ENCODE measurements around the gene PRDM11. TPM values are rescaled to one million over a fixed set of nuclear protein-coding genes. Genes with fewer than 3 reads are reported as not detected.

The PRDM11 gene
- total and polyA plus RNA-seq, 4 experiments from 2014 or later, result 0.30 to 8.5 (median 4.4) TPM

GRCh38 chr11:45157247-45158209 lies 11.1 kb downstream of the PRDM11 start:
- CTCF ChIA-PET (ENCODE audit: partially characterized antibody), result interaction anchor here (1.0 kb wide), 1 partner anchor 47 kb away, joined by 3 read pairs; no protein-coding TSS in a partner anchor
- Histone ChIP-seq H3K4me3 (ENCODE audit: low read length in 2 of 2) (no peak overlapping the region), H3K27ac (ENCODE audit: low read depth, low read length) (no peak overlapping the region), H3K4me1 (ENCODE audit: insufficient read depth, low read length) (no peaks in the 10 kb centered on the region), H3K36me3 (ENCODE audit: insufficient read depth, low read length) (no peaks in the 10 kb centered on the region), H3K27me3 (ENCODE audit: insufficient read depth, low read length) (no peaks in the 10 kb centered on the region), H3K9me3 (ENCODE audit: control insufficient read depth in 1 of 2, low read length in 2 of 2) (no peaks in the 10 kb centered on the region)
- Mint-ChIP-seq H3K4me3 (no peak overlapping the region), H3K9me3 (no peaks in the 10 kb centered on the region), H3K36me3 (peaks cover 0 to 11% of the 10 kb centered on the region in 2 donors), H3K27me3 (no peaks in the 10 kb centered on the region), H3K4me1 (peaks cover 6 to 25% (median 15%) of the 10 kb centered on the region in 4 donors), H3K27ac (peak overlapping the region in 1 of 7 donors; percentile 25)
- POLR2A ChIA-PET (ENCODE audit: partially characterized antibody), result no interaction called here
- no peak for DNase-seq
- intact Hi-C loops (cut with micrococcal nuclease), result no loop called here

- ChIA-PET POLR2A (ENCODE audit: partially characterized antibody) (no interaction called here), CTCF (ENCODE audit: partially characterized antibody) (interaction anchor here (1.0 kb wide), 1 partner anchor 47 kb away, joined by 3 read pairs; no protein-coding TSS in a partner anchor)
- Mint-ChIP-seq H3K27ac (no peak overlapping the region), H3K4me3 (no peak overlapping the region), H3K9me3 (no peaks in the 10 kb centered on the region), H3K27me3 (no peaks in the 10 kb centered on the region), H3K4me1 (peaks cover 4 to 28% (median 14%) of the 10 kb centered on the region in 4 donors), H3K36me3 (peaks cover 0 to 11% of the 10 kb centered on the region in 2 donors)
- Histone ChIP-seq H3K4me3 (ENCODE audit: low read length in 2 of 2) (no peak overlapping the region), H3K27ac (ENCODE audit: low read depth, low read length) (no peak overlapping the region), H3K36me3 (ENCODE audit: insufficient read depth, low read length) (no peaks in the 10 kb centered on the region), H3K27me3 (ENCODE audit: insufficient read depth, low read length) (no peaks in the 10 kb centered on the region), H3K4me1 (ENCODE audit: insufficient read depth, low read length) (no peaks in the 10 kb centered on the region), H3K9me3 (ENCODE audit: control insufficient read depth in 1 of 2, low read length in 2 of 2) (no peaks in the 10 kb centered on the region)
- DNase-seq, result no peak
- intact Hi-C loops (cut with micrococcal nuclease), result no loop called here
Measured at GRCh38 chr11:45158210-45158731, 11.8 kb downstream of the PRDM11 start.

DNA sequence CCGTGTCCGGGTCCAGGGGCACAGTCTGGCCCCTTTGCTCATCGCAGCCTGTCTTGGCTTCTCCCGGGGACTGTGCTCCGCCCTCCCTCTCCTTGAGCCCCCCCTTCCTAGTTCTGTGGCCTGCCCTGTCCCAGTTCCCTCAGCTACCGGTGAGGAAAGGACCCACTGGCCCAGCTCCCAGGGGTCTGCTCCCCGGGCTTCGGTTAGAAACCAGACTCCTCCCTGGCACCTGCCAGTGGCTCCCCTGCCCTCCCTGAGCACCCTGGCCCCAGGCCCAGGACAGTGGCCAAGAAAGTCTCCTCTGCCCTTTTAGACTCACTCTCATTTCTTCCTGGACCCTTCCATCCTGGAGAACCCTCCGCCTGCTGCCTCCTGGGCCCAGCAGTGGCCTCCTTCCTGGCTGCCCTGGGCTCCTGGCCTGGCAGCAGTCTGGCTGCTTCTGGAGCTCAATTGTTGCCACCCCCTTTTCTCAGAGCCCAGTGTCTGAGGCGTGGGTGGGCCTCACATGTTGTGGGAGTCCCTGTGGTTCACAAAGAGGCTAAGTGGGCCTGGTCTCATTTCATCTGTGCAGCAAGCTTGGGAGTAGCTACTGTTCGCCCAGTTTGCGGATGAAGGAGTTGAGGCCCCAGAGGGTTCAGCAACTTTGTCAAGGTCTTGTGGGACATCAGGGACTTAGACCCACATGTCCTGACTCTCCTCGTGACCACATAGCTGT lies 12.6 kb downstream of the PRDM11 start:
- no peak for DNase-seq
- Histone ChIP-seq H3K4me1 (ENCODE audit: insufficient read depth, low read length) (no peaks in the 10 kb centered on the region), H3K27ac (ENCODE audit: low read depth, low read length) (no peak overlapping the region), H3K4me3 (ENCODE audit: low read length in 2 of 2) (no peak overlapping the region), H3K36me3 (ENCODE audit: insufficient read depth, low read length) (no peaks in the 10 kb centered on the region), H3K9me3 (ENCODE audit: control insufficient read depth in 1 of 2, low read length in 2 of 2) (no peaks in the 10 kb centered on the region), H3K27me3 (ENCODE audit: insufficient read depth, low read length) (no peaks in the 10 kb centered on the region)
- Mint-ChIP-seq H3K4me3 (no peak overlapping the region), H3K9me3 (no peaks in the 10 kb centered on the region), H3K36me3 (peaks cover 0 to 11% of the 10 kb centered on the region in 2 donors), H3K4me1 (peaks cover 4 to 28% (median 14%) of the 10 kb centered on the region in 4 donors), H3K27me3 (no peaks in the 10 kb centered on the region), H3K27ac (no peak overlapping the region)
- intact Hi-C loops (cut with micrococcal nuclease), result no loop called here
- POLR2A ChIA-PET (ENCODE audit: partially characterized antibody), result no interaction called here
- CTCF ChIA-PET (ENCODE audit: partially characterized antibody), result interaction anchor here (0.5 kb wide), 1 partner anchor 43 kb away, joined by 3 read pairs; no protein-coding TSS in a partner anchor

GRCh38 chr11:45159781-45160365 lies 13.4 kb downstream of the PRDM11 start:
- H3K9me3 Mint-ChIP-seq, result no peaks in the 10 kb centered on the region
- Histone ChIP-seq H3K9me3 (ENCODE audit: control insufficient read depth in 1 of 2, low read length in 2 of 2) (no peaks in the 10 kb centered on the region), H3K27me3 (ENCODE audit: insufficient read depth, low read length) (no peaks in the 10 kb centered on the region), H3K4me3 (ENCODE audit: low read length in 2 of 2) (no peak overlapping the region), H3K36me3 (ENCODE audit: insufficient read depth, low read length) (no peaks in the 10 kb centered on the region), H3K4me1 (ENCODE audit: insufficient read depth, low read length) (no peaks in the 10 kb centered on the region), H3K27ac (ENCODE audit: low read depth, low read length) (no peak overlapping the region)
- CTCF ChIA-PET (ENCODE audit: partially characterized antibody), result interaction anchor here (0.5 kb wide), 1 partner anchor 44 kb away, joined by 3 read pairs; no protein-coding TSS in a partner anchor
- H3K36me3 Mint-ChIP-seq, result peaks cover 0 to 8% of the 10 kb centered on the region in 2 donors
- H3K4me1 Mint-ChIP-seq, result peaks cover 4 to 28% (median 14%) of the 10 kb centered on the region in 4 donors
- no peak for DNase-seq
- H3K4me3 Mint-ChIP-seq, result no peak overlapping the region
- no peak overlapping the region for H3K27ac Mint-ChIP-seq
- no peaks in the 10 kb centered on the region for H3K27me3 Mint-ChIP-seq
- POLR2A ChIA-PET (ENCODE audit: partially characterized antibody), result no interaction called here
- intact Hi-C loops (cut with micrococcal nuclease), result no loop called here

GRCh38 chr11:45161252-45162063 lies 15.0 kb downstream of the PRDM11 start:
- Histone ChIP-seq H3K4me3 (ENCODE audit: low read length in 2 of 2) (no peak overlapping the region), H3K4me1 (ENCODE audit: insufficient read depth, low read length) (no peaks in the 10 kb centered on the region), H3K27ac (ENCODE audit: low read depth, low read length) (no peak overlapping the region), H3K36me3 (ENCODE audit: insufficient read depth, low read length) (no peaks in the 10 kb centered on the region), H3K9me3 (ENCODE audit: control insufficient read depth in 1 of 2, low read length in 2 of 2) (no peaks in the 10 kb centered on the region), H3K27me3 (ENCODE audit: insufficient read depth, low read length) (no peaks in the 10 kb centered on the region)
- DNase-seq, result no peak
- Mint-ChIP-seq H3K27ac (no peak overlapping the region), H3K9me3 (no peaks in the 10 kb centered on the region), H3K36me3 (peaks cover 0 to 5% of the 10 kb centered on the region in 2 donors), H3K4me1 (peaks cover 3 to 21% (median 13%) of the 10 kb centered on the region in 4 donors), H3K27me3 (no peaks in the 10 kb centered on the region), H3K4me3 (peak overlapping the region in 1 of 8 donors; percentile 13)
- CTCF ChIA-PET (ENCODE audit: partially characterized antibody), result interaction anchor here (1.2 kb wide), 1 partner anchor 131 kb away, joined by 3 read pairs; no protein-coding TSS in a partner anchor
- POLR2A ChIA-PET (ENCODE audit: partially characterized antibody), result no interaction called here
- intact Hi-C loops (cut with micrococcal nuclease), result no loop called here

DNA sequence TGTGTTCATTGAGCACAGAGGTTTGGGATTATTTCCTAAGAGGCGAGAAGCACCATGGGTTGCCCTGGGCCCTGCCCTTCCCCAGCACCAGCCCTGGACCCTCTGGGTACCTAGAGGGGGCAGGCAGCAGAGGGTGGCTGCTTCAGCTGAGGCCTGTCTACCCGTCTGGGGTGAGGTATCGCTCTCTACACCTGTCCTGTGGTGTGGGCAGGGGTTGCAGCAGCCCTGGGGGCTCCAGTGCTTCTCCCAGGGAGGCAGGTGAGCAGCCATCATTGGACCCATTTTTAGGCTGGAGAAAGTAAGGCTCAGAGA lies 15.6 kb downstream of the PRDM11 start:
- Histone ChIP-seq H3K4me1 (ENCODE audit: insufficient read depth, low read length) (no peaks in the 10 kb centered on the region), H3K9me3 (ENCODE audit: control insufficient read depth in 1 of 2, low read length in 2 of 2) (no peaks in the 10 kb centered on the region), H3K36me3 (ENCODE audit: insufficient read depth, low read length) (no peaks in the 10 kb centered on the region), H3K27me3 (ENCODE audit: insufficient read depth, low read length) (no peaks in the 10 kb centered on the region), H3K27ac (ENCODE audit: low read depth, low read length) (no peak overlapping the region), H3K4me3 (ENCODE audit: low read length in 2 of 2) (no peak overlapping the region)
- CTCF ChIA-PET (ENCODE audit: partially characterized antibody), result interaction anchor here (1.2 kb wide), 1 partner anchor 130 kb away, joined by 3 read pairs; no protein-coding TSS in a partner anchor
- H3K36me3 Mint-ChIP-seq, result no peaks in the 10 kb centered on the region
- H3K27ac Mint-ChIP-seq, result no peak overlapping the region
- H3K4me3 Mint-ChIP-seq, result peak overlapping the region in 1 of 8 donors; percentile 13
- POLR2A ChIA-PET (ENCODE audit: partially characterized antibody), result no interaction called here
- DNase-seq, result no peak
- H3K9me3 Mint-ChIP-seq, result no peaks in the 10 kb centered on the region
- H3K27me3 Mint-ChIP-seq, result no peaks in the 10 kb centered on the region
- intact Hi-C loops (cut with micrococcal nuclease), result no loop called here
- peaks cover 1 to 20% (median 11%) of the 10 kb centered on the region in 4 donors for H3K4me1 Mint-ChIP-seq

Data from CD4-positive, alpha-beta memory T cell (primary cell).